PC-9 (cell line): Measurements from ENCODE around the gene LRMDA. TPM values are rescaled to one million over a fixed set of nuclear protein-coding genes. Genes with fewer than 3 reads are reported as not detected.

Experiments
- BruUV-seq: library from RNA; stranded (reverse); fragments of 400-500 nt; replicated peaks from 2 replicates; lab custom pipeline; 2021; lab: Mats Ljungman, UMichigan
- CTCF ChIA-PET: fragments of 300-600 bp; sonication (Branson Sonifier 250); formaldehyde crosslinking; loops from one replicate; lab custom pipeline; 2022; ENCODE audit warnings: antibody characterized with exemption; lab: Charles Lee
- POLR2A ChIA-PET: fragments of 300-600 bp; sonication (Branson Sonifier 250); formaldehyde crosslinking; loops from one replicate; lab custom pipeline; 2022; ENCODE audit warnings: antibody characterized with exemption; ENCODE audit not compliant: unreplicated experiment; lab: Charles Lee
- DNase-seq, 2 experiments: peaks; one replicate each; pipeline versions ENCODE4 v3.0.0 to v3.0.0-alpha.2; 2015 to 2022; ENCODE audit warnings: mixed read lengths in 1 of 2
- H2AFZ ChIP-seq: fragments of 200-600 bp; sonication (generic); 2 replicates; pipeline ENCODE4 v1.8.1; 2017; ENCODE audit warnings: antibody characterized with exemption
- H3F3A ChIP-seq: fragments of 200-600 bp; sonication (generic); 2 replicates; pipeline ENCODE4 v1.8.1; 2017; ENCODE audit warnings: antibody characterized with exemption, mild to moderate bottlenecking, low read depth; ENCODE audit not compliant: insufficient read depth
- H3K27ac ChIP-seq: fragments of 200-600 bp; sonication (generic); 2 replicates; pipeline ENCODE4 v1.6.1; 2016; ENCODE audit warnings: mixed run types
- H3K27me3 ChIP-seq: fragments of 200-600 bp; sonication (generic); 2 replicates; pipeline ENCODE4 v1.6.1; 2016; ENCODE audit warnings: low read depth, mixed run types; ENCODE audit not compliant: insufficient read depth
- H3K36me3 ChIP-seq: fragments of 200-600 bp; sonication (generic); 2 replicates; pipeline ENCODE4 v1.6.1; 2016; ENCODE audit warnings: low read depth, mixed run types
- H3K4me1 ChIP-seq: fragments of 200-600 bp; sonication (generic); replicated peaks from 2 replicates; pipeline ENCODE4 v1.6.1; 2016; ENCODE audit warnings: mixed run types; ENCODE audit not compliant: insufficient read depth
- H3K4me2 ChIP-seq: fragments of 200-600 bp; sonication (generic); 2 replicates; pipeline ENCODE4 v1.6.1; 2017; ENCODE audit warnings: mixed run types
- H3K4me3 ChIP-seq: fragments of 200-600 bp; sonication (generic); 2 replicates; pipeline ENCODE4 v1.6.1; 2016; ENCODE audit warnings: mixed run types
- H3K79me2 ChIP-seq: fragments of 200-600 bp; sonication (generic); 2 replicates; pipeline ENCODE4 v1.6.1; 2017; ENCODE audit warnings: low read depth, mixed run types
- H3K9me2 ChIP-seq: fragments of 200-600 bp; sonication (generic); 2 replicates; pipeline ENCODE4 v1.8.1; 2017; ENCODE audit warnings: mild to moderate bottlenecking; ENCODE audit not compliant: insufficient read depth
- H3K9me3 ChIP-seq: fragments of 200-600 bp; sonication (generic); 2 replicates; pipeline ENCODE4 v1.8.1; 2016; ENCODE audit warnings: low read depth; ENCODE audit not compliant: insufficient read depth
- H4K20me1 ChIP-seq: fragments of 200-600 bp; sonication (generic); 2 replicates; pipeline ENCODE4 v1.8.1; 2017; ENCODE audit not compliant: insufficient read depth
- EZH2 ChIP-seq: fragments of 200-600 bp; sonication (generic); IDR thresholded peaks from 2 replicates; pipeline ENCODE4 v1.8.0; 2017; ENCODE audit warnings: antibody characterized with exemption, low read depth
- intact Hi-C: fragments of 100-400 bp; cut with micrococcal nuclease; formaldehyde crosslinking; loops from one replicate; pipeline ENCODE4 v1.10.0; 2022; ENCODE audit not compliant: unreplicated experiment
- total RNA-seq: library from RNA; stranded (reverse); gene quantifications from 2 replicates; pipeline ENCODE4 v1.2.3, GENCODE V29; 2021
- TF ChIP-seq, protein P1 (sequence below): fragments of 200-600 bp; sonication (generic); conservative IDR thresholded peaks from 2 replicates; pipeline ENCODE4 v1.6.1; 2017; ENCODE audit warnings: mixed run types, antibody characterized with exemption, mild to moderate bottlenecking, moderate library complexity

The LRMDA gene
- total RNA-seq, 1 experiment from 2014 or later = not detected

DNA sequence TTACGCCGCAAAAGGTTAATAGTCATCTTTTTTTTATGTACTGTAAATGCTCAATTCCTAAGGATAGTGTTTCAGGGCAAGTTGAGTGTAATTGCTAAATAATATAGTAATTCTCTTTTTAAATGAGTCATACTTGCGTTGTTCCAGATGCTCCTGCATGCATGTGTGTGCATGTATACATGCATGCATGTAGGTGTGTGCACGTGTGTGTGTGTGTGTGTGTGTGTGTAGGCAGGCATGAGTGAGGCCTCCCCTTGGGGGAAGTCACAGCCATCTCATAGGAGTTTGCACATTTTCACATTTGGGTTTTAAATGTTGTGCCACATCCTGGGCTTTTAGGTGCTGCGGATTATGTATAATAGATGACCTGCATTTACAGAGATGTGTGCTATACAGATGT is 1110.4 kb downstream of the LRMDA start:
- no peaks in the 10 kb centered on the region for H3F3A ChIP-seq
- H4K20me1 ChIP-seq = no peaks in the 10 kb centered on the region
- no peak overlapping the region for H3K27ac ChIP-seq
- H3K4me3 ChIP-seq = no peak overlapping the region
- ChIA-PET POLR2A (no interaction called here), CTCF (no interaction called here)
- H3K4me1 ChIP-seq = no peaks in the 10 kb centered on the region
- BruUV-seq = no TSS peak
- H3K36me3 ChIP-seq = no peaks in the 10 kb centered on the region
- TF ChIP-seq, protein P1, sequence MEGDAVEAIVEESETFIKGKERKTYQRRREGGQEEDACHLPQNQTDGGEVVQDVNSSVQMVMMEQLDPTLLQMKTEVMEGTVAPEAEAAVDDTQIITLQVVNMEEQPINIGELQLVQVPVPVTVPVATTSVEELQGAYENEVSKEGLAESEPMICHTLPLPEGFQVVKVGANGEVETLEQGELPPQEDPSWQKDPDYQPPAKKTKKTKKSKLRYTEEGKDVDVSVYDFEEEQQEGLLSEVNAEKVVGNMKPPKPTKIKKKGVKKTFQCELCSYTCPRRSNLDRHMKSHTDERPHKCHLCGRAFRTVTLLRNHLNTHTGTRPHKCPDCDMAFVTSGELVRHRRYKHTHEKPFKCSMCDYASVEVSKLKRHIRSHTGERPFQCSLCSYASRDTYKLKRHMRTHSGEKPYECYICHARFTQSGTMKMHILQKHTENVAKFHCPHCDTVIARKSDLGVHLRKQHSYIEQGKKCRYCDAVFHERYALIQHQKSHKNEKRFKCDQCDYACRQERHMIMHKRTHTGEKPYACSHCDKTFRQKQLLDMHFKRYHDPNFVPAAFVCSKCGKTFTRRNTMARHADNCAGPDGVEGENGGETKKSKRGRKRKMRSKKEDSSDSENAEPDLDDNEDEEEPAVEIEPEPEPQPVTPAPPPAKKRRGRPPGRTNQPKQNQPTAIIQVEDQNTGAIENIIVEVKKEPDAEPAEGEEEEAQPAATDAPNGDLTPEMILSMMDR = no peak
- TF ChIP-seq EZH2 = no peak
- no peaks in the 10 kb centered on the region for H3K27me3 ChIP-seq
- DNase-seq = no peak
- no peak overlapping the region for H3K4me2 ChIP-seq
- H3K79me2 ChIP-seq = no peaks in the 10 kb centered on the region
- H2AFZ ChIP-seq = no peak overlapping the region
- 0 out of 2 replicates have a peak, but pooled peaks cover 5% of the 10 kb centered on the region for H3K9me2 ChIP-seq
- intact Hi-C loops = no loop called here
- H3K9me3 ChIP-seq = no peaks in the 10 kb centered on the region

DNA sequence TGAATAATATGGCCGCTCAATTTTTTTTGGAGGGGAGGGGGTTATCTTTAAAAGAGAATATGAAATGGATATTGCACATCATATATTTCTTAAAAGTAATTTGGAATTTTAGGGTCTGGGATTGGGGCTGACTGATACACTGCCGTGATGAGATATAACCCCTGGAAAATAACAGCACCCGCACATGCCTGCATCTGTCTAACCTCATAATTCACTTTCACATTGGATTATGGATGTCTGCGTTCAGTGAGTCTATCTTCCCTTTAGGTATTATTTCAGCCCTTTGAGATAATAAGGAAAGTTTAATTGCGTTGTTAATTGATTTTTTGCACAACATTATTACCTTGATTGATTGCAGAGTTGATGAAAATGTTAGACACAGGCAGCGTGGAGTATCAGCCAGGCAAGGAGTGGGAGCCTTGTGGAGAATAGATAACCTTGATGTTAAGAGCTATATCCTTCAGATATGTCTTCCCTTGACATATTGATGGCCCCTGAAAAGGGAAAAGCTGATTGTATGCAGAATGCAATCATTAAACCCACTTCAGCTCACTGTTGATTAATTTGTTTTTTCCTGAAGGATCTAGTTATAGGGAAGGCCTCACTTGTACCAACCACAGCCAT is 1111.0 kb downstream of the LRMDA start:
- intact Hi-C loops = no loop called here
- H3K27ac ChIP-seq = no peak overlapping the region
- CTCF ChIA-PET = no interaction called here

DNA sequence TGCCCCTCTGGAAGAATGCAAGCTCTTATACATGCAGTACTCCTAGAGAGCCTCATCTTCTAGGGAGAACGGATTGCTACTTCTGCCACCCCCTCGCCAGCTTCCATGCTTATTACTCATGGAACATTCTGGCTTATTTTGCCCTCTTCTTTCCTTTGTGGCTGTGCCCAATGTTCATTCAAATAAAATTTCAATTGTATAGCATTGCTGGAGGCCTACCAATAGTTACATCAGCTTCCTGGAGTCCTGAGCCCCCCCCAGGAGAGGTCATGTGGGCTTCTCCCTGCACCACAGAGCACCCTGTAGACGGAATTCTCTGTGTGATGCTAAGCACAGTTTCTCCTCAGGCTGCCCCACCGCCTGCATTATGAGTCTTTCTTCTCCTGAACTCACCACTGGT is 1112.2 kb downstream of the LRMDA start:
- intact Hi-C loops = no loop called here
- CTCF ChIA-PET = no interaction called here
- Histone ChIP-seq H3F3A (no peaks in the 10 kb centered on the region), H3K36me3 (no peaks in the 10 kb centered on the region), H3K27ac (no peak overlapping the region), H3K4me1 (no peaks in the 10 kb centered on the region), H4K20me1 (no peaks in the 10 kb centered on the region), H2AFZ (no peak overlapping the region), H3K27me3 (no peaks in the 10 kb centered on the region), H3K79me2 (no peaks in the 10 kb centered on the region), H3K4me3 (no peak overlapping the region), H3K9me2 (0 out of 2 replicates have a peak, but pooled peaks cover 5% of the 10 kb centered on the region), H3K4me2 (no peak overlapping the region), H3K9me3 (no peaks in the 10 kb centered on the region)
- POLR2A ChIA-PET = no interaction called here
- BruUV-seq = no TSS peak
- TF ChIP-seq EZH2 = no peak
- TF ChIP-seq, protein P1 = no peak
- DNase-seq = no peak

More for the DNA sequence above, 1111.0 kb downstream of the LRMDA start:
- no peak overlapping the region for H3K4me3 ChIP-seq
- H3K27me3 ChIP-seq = no peaks in the 10 kb centered on the region
- DNase-seq = no peak
- TF ChIP-seq, protein P1 = no peak
- TF ChIP-seq EZH2 = no peak
- no peaks in the 10 kb centered on the region for H4K20me1 ChIP-seq
- POLR2A ChIA-PET = no interaction called here
- H2AFZ ChIP-seq = no peak overlapping the region
- H3K4me1 ChIP-seq = no peaks in the 10 kb centered on the region
- BruUV-seq = no TSS peak
- no peaks in the 10 kb centered on the region for H3K79me2 ChIP-seq
- H3K9me2 ChIP-seq = 0 out of 2 replicates have a peak, but pooled peaks cover 5% of the 10 kb centered on the region
- H3K36me3 ChIP-seq = no peaks in the 10 kb centered on the region
- H3K9me3 ChIP-seq = no peaks in the 10 kb centered on the region
- H3K4me2 ChIP-seq = no peak overlapping the region
- no peaks in the 10 kb centered on the region for H3F3A ChIP-seq
